HG03066 (cell line): ENCODE measurements around the gene NECTIN2.
A peak's percentile ranks its signal among the peaks of the same experiment; 100 is the strongest.
"Not testable (repeated sequence)": the region's sequence is repeated elsewhere in the genome, so short reads cannot be mapped to it uniquely, and the experiment has no call there.

Source experiments
- ATAC-seq: cut with Tn5 transposase; IDR thresholded peaks from one replicate; pipeline ENCODE4 v1.9.1; 2021; ENCODE audit warnings: low read depth; ENCODE audit not compliant: unreplicated experiment

The NECTIN2 gene

GRCh38 chr19:44904426-44904994 is 58.4 kb downstream of the NECTIN2 start:
- no peak for ATAC-seq

- ATAC-seq = no peak
These were observed 59.5 kb downstream of the NECTIN2 start, which contains the start of gene APOE for GRCh38 chr19:44905437-44906160. APOE (plus strand) TSS chr19:44905796; CDS start chr19:44906625, 829 bp downstream.

- ATAC-seq = no peak
These were observed 61.5 kb downstream of the NECTIN2 start for GRCh38 chr19:44907613-44908012.

GRCh38 chr19:44908074-44908835 is 62.2 kb downstream of the NECTIN2 start:
- ATAC-seq = no peak

GRCh38 chr19:44908836-44909261 is 62.8 kb downstream of the NECTIN2 start:
- no peak for ATAC-seq

DNA sequence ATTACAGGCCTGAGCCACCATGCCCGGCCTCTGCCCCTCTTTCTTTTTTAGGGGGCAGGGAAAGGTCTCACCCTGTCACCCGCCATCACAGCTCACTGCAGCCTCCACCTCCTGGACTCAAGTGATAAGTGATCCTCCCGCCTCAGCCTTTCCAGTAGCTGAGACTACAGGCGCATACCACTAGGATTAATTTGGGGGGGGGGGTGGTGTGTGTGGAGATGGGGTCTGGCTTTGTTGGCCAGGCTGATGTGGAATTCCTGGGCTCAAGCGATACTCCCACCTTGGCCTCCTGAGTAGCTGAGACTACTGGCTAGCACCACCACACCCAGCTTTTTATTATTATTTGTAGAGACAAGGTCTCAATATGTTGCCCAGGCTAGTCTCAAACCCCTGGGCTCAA is 63.7 kb downstream of the NECTIN2 start:
- ATAC-seq = no peak

DNA sequence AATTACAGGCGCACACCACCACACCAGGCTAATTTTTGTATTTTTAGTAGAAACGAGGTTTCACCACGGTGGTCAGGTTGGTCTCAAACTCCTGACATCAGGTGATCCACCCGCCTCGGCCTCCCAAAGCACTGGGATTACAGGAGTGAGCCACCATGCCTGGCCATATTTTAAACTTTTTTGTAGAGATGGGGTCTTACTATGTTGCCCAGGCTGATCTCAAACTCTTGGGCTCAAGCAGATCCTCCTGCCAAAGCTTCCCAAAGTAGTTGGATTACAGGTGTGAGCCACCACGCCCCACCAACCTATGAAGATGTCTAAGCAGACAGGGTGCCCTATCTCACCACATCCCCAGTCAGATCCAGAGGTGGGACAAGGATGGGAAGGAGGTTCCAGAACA is 65.8 kb downstream of the NECTIN2 start:
- not testable (repeated sequence) for ATAC-seq

- no peak for ATAC-seq
These were observed 66.8 kb downstream of the NECTIN2 start for GRCh38 chr19:44912854-44913253.

DNA sequence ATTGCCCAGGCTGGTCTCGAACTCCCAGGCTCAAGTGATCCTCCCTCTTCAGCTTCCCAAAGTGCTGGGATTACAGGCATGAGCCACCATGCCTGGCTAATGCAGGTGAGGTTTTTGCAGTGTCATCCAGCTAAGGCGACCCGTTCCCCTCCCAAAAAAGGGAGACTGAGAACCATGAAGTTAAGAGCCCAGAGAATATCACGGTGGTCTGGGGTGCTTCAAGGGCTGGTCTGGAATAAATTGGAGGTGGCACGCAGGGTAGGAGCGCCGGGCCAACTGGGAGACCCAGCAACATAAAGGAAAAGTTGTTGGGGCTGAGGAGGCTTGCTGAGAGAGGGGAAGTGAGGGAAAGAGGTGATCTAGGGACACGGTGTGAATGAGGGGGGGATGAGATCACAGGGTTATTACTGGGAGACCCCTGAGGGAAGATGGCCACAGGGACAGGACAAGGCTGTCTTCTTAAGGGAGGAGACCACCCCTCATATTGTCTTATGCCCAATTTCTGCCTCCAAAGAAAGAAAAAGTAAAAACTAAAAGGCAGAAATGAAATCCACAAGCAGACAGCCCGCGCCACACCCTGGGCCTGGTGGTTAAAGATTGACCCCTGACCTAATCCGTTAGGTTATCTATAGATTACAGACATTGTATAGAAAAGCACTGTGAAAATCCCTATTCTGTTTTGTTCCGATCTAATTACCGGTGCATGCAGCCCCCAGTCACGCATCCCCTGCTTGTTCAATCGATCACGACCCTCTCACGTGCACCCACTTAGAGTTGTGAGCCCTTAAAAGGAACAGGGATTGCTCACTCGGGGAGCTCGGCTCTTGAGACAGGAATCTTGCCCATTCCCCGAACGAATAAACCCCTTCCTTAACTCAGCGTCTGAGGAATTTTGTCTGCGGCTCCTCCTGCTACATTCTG is 67.7 kb downstream of the NECTIN2 start:
- not testable (repeated sequence) for ATAC-seq

DNA sequence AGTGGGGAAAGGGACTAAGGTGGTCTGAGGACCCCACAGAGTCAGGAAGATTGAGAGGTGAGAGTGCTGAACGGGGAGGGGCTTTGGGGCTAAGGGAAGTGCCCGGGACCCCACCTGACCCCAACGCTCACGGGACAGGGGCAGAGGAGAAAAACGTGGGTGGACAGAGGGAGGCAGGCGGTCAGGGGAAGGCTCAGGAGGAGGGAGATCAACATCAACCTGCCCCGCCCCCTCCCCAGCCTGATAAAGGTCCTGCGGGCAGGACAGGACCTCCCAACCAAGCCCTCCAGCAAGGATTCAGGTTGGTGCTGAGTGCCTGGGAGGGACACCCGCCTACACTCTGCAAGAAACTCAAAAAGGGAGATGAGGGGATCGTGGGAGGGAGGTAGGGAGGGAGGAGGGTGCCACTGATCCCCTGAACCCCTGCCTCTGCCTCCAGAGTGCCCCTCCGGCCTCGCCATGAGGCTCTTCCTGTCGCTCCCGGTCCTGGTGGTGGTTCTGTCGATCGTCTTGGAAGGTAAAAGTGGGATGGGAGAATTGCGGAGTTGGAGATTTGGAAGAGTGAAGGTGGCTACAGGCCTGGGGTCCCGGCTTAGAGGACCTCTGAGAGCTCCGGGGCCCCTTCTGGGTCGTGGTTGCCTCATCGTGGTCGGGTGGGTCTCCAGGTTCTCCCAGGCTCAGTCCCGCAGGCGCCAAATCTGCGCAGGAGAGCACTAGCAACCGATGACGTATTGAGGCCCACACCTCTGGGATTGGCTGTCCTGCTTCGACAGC is 68.5 kb downstream of the NECTIN2 start, which contains the start of gene APOC1:
Gene APOC1, plus strand, starts transcription at position 176 of the 774 bp plus-strand sequence. Its CDS starts 284 bp downstream, at position 460.
- peak; percentile 76 for ATAC-seq

DNA sequence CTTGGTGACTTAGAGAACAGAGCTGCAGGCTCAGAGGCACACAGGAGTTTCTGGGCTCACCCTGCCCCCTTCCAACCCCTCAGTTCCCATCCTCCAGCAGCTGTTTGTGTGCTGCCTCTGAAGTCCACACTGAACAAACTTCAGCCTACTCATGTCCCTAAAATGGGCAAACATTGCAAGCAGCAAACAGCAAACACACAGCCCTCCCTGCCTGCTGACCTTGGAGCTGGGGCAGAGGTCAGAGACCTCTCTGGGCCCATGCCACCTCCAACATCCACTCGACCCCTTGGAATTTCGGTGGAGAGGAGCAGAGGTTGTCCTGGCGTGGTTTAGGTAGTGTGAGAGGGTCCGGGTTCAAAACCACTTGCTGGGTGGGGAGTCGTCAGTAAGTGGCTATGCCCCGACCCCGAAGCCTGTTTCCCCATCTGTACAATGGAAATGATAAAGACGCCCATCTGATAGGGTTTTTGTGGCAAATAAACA is 78.2 kb downstream of the NECTIN2 start:
- ATAC-seq = no peak

DNA sequence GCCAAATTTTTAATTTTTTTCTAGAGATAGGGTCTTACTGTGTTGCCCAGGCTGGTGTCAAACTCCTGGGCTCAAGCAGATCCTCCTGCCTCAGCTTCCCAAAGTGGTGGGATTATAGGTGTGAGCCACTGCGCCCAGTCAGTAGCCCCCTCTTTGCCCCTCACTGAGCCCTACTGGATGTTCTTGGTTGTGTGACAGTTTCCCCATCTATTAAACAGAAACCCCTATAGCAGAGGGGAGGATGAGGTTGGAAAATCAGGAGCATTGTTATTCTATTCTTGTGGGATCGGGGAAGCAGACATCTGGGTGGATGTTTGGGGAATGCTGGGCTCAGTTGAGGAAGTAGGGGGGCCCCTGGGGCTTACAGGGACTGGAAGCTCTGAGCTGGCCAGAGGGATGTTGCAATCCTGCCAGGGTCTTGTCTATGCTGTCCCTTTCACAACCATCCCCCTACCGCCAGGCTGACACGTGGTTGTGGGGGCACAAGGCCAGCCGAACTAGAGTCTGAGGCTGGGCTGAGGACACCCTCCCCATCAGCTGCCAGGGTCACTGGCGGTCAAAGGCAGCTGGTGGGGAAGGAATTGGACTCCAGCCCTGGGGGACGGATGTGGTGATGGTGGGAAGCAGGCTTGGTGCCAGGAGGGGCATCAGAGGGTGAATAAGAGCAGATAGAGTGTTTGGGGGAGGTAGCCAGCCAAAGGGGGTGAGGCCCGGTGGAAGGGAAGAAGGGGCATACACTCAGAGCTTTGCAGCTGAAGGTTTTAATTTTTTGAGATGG is 79.2 kb downstream of the NECTIN2 start:
- ATAC-seq = no peak

DNA sequence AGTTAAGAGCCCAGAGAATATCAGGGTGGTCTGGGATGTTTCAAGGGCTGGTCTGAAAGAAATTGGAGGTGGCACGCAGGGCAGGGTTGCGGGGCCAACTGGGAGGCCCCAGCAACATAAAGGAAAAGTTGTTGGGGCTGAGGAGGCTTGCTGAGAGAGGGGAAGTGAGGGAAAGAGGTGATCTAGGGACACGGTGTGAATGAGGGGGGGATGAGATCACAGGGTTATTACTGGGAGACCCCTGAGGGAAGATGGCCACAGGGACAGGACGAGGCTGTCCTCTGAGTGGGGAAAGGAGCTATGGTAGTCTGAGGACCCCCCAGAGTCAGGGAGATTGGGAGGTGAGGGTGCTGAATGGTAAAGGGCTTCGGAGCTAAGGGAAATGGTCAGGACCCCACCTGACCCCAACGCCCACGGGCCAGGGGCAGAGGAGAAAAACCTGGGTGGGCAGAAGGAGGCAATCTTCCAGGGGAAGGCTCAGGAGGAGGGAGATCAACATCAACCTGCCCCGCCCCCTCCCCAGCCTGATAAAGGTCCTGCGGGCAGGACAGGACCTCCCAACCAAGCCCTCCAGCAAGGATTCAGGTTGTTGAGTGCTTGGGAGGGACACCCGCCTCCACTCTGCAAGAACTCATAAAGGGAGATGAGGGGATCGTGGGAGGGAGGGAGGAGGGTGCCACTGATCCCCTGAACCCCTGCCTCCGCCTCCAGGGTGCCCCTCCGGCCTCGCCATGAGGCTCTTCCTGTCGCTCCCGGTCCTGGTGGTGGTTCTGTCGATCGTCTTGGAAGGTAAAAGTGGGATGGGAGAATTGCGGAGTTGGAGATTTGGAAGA is 80.4 kb downstream of the NECTIN2 start:
- ATAC-seq = not testable (repeated sequence)

- ATAC-seq = no peak
These were observed 81.6 kb downstream of the NECTIN2 start for GRCh38 chr19:44927746-44928145.

DNA sequence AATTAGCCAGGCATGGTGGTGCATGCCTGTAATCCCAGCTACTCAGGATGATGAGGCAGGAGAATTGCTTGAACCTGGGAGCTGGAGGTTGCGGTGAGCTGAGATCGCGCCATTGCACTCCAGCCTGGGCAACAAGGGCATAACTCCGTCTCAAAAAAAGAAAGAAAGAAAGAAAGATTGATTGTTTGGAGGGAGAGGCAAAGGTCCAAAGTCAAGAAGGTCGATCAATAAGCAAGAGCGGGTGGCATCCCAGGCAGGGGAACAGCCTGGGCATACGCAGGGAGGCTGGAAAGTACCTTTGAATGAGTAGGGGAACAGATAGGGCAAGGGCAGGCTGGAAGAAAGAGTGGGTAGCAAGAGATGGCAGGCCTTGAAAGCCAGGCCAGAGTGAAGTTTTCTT is 84.0 kb downstream of the NECTIN2 start:
- no peak for ATAC-seq

DNA sequence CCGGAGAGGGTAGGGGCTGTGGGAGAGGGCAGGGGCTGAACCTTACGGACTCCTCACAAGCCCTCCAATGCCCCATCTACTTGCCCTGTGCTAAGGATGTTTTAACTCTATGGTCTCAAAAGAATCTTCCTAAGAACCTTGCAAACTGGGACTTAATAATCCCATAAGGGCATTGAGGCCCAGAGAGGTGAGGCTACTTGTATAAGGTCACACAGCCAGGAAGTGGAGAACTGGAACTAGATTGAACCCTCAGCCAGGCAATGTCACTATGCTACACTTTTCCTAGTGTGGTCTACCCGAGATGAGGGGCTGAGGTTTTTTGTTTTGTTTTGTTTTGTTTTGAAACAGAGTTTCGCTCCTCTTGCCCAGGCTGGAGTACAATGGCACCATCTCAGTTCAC is 85.4 kb downstream of the NECTIN2 start:
- ATAC-seq = no peak
